ENCODE measurements around the gene CBX3.

The CBX3 gene

GRCh38 chr7:26185131-26185843 is 16.3 kb upstream of the CBX3 start:
- no peak for DNase-seq (ENCODE audit: low spot score)
- in situ Hi-C loops (cut with MboI; ENCODE audit: low sequenced_read_pairs, unreplicated experiment) = no loop called here
- no peak for TF ChIP-seq CTCF (IDR thresholded peaks at IDR 0.05; ENCODE audit: borderline replicate concordance, control extremely low read depth, extremely low read depth, insufficient read depth, missing control alignments)

DNA sequence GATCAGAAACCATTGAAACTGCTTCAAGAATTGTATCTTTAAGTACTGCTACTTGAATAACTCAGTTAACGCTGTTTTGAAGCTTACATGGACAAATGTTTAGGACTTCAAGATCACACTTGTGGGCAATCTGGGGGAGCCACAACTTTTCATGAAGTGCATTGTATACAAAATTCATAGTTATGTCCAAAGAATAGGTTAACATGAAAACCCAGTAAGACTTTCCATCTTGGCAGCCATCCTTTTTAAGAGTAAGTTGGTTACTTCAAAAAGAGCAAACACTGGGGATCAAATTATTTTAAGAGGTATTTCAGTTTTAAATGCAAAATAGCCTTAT is 15.7 kb upstream of the CBX3 start:
- in situ Hi-C loops (cut with MboI; ENCODE audit: low sequenced_read_pairs, unreplicated experiment) = no loop called here
- TF ChIP-seq CTCF (IDR thresholded peaks at IDR 0.05; ENCODE audit: borderline replicate concordance, control extremely low read depth, extremely low read depth, insufficient read depth, missing control alignments) = no peak
- no peak for DNase-seq (ENCODE audit: low spot score)

DNA sequence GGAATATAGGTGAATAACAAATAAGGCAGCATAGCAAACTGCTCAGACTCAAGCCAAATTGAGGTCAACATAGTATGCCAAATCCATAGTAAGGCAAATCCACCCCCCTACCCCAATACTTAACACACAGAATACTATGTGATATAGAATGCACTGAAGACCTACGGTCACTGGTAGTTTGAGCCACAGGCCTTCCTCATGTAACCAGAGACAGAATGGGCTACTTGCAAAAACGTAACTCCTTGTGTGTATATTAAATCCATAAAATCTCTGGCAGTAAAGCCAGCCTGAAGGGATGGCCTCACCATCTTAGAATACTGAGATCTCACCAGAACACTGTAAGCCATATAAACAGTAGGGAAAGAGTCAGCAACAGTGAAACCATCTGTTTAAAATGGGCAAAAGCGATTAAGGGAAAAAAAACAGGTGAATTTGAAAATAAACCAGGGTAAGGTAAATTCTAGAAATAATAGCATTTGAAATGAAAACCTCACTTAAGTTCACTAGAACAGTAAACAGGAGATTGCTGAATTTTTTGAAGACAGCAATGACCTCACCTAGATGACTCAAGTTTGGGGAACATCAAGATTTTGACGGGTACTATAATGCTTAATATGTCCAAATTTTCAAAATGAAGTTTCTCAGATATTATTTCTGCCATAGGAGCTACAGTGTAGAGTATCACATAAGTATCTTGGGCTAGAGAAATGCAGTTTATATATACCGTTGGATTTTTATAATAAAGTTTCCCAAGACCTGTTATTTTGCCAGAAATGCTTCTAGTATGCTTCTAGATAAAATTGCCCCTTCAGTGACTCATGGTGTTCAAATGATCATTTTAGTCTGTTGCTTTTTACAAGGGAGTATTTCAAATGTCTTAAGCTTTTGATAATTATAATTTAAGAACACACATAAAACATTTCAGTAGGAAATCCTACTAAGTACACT is 14.9 kb upstream of the CBX3 start:
- TF ChIP-seq CTCF (IDR thresholded peaks at IDR 0.05; ENCODE audit: borderline replicate concordance, control extremely low read depth, extremely low read depth, insufficient read depth, missing control alignments) = no peak
- in situ Hi-C loops (cut with MboI; ENCODE audit: low sequenced_read_pairs, unreplicated experiment) = no loop called here
- no peak for DNase-seq (ENCODE audit: low spot score)

- in situ Hi-C loops (cut with MboI; ENCODE audit: low sequenced_read_pairs, unreplicated experiment) = no loop called here
- TF ChIP-seq CTCF (IDR thresholded peaks at IDR 0.05; ENCODE audit: borderline replicate concordance, control extremely low read depth, extremely low read depth, insufficient read depth, missing control alignments) = no peak
- DNase-seq (ENCODE audit: low spot score) = no peak
These were observed 14.0 kb upstream of the CBX3 start for GRCh38 chr7:26187380-26188205.

DNA sequence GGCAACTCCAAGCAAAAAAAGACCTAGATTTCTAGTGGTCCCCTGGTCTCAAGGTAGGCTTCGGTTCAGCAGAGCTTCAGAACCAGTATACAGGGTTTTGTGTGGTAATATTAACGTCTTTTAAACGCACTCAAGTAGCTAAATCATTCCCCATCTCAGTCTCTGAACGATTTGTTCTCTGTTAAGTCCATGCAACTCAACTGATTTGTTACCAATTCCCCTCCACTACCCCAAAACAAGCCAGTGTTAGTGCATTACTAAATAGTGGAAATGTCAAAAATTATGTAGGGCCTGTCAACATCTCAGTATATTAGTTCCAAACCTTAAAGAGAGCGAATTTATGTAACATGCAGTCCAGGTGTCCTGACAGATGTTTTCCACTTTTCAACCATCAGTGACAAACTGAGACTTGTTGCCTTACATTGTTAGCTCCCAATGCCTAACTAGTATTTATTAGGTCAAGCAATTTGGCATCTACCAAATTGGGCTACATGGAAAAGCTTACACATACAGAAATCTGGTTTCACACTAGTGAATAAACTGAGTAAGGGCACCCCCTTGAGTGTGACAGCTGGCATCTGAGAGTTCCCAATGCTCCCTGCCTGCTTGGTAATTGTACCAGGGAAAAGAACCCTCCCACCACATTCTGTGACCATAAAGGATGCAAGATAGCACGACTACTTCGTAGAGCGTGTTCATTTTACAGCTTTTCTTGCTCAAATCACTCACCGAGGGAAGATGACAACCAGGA is 13.2 kb upstream of the CBX3 start:
- DNase-seq (ENCODE audit: low spot score) = no peak
- in situ Hi-C loops (cut with MboI; ENCODE audit: low sequenced_read_pairs, unreplicated experiment) = no loop called here
- TF ChIP-seq CTCF (IDR thresholded peaks at IDR 0.05; ENCODE audit: borderline replicate concordance, control extremely low read depth, extremely low read depth, insufficient read depth, missing control alignments) = no peak

Measured in GM13976 (cell line).